Neural crest cell (in vitro differentiated cells): ENCODE data around the gene RRP8. TPM values are rescaled to one million over a fixed set of nuclear protein-coding genes. Genes with fewer than 3 reads are reported as not detected.

Experiments
- DNase-seq: peaks from one replicate; pipeline ENCODE4 v3.0.0; 2021; ENCODE audit warnings: low read depth, mixed read lengths, low spot score
- H3K27ac Mint-ChIP-seq: one replicate; pipeline ENCODE4 v1.8.0; 2021; ENCODE audit warnings: mild to moderate bottlenecking, mixed read lengths; ENCODE audit not compliant: unreplicated experiment
- H3K27me3 Mint-ChIP-seq: 2 replicates; pipeline ENCODE4 v1.8.0; 2021; ENCODE audit warnings: low read depth, mild to moderate bottlenecking, mixed read lengths
- H3K36me3 Mint-ChIP-seq: 2 replicates; pipeline ENCODE4 v1.8.0; 2021; ENCODE audit warnings: low read depth, mild to moderate bottlenecking, mixed read lengths
- H3K4me1 Mint-ChIP-seq: 2 replicates; pipeline ENCODE4 v1.8.0; 2021; ENCODE audit warnings: mixed read lengths
- H3K4me3 Mint-ChIP-seq: one replicate; pipeline ENCODE4 v1.8.0; 2021; ENCODE audit warnings: mild to moderate bottlenecking, mixed read lengths
- H3K9me3 Mint-ChIP-seq: 2 replicates; pipeline ENCODE4 v1.8.0; 2021; ENCODE audit warnings: mixed read lengths
- CTCF ChIP-seq: fragments of 200-600 bp; sonication (generic); conservative IDR thresholded peaks from 2 replicates; pipeline ENCODE4 v1.5.0; 2021; ENCODE audit warnings: antibody characterized with exemption, mild to moderate bottlenecking
- total RNA-seq: library from RNA; stranded (reverse); gene quantifications from 2 replicates; pipeline ENCODE4 v1.2.1, GENCODE V29; 2021

RRP8 gene
- total RNA-seq, 1 donor from 2014 or later = 22.5 TPM

GRCh38 chr11:6614446-6614845 lies 11.0 kb upstream of the RRP8 start:
- DNase-seq = no peak
- peaks cover 13% of the 10 kb centered on the region for H3K4me1 Mint-ChIP-seq
- no peaks in the 10 kb centered on the region for H3K27me3 Mint-ChIP-seq

GRCh38 chr11:6613496-6613895 lies 10.1 kb upstream of the RRP8 start:
- TF ChIP-seq CTCF = no peak
- no peaks in the 10 kb centered on the region for H3K9me3 Mint-ChIP-seq
- peaks cover 10% of the 10 kb centered on the region for H3K36me3 Mint-ChIP-seq
- no peak overlapping the region for H3K4me3 Mint-ChIP-seq
- H3K27ac Mint-ChIP-seq = no peak overlapping the region
- peaks cover 13% of the 10 kb centered on the region for H3K4me1 Mint-ChIP-seq
- DNase-seq = no peak
- H3K27me3 Mint-ChIP-seq = no peaks in the 10 kb centered on the region

More at GRCh38 chr11:6614446-6614845, 11.0 kb upstream of the RRP8 start:
- H3K36me3 Mint-ChIP-seq = peaks cover 10% of the 10 kb centered on the region
- H3K27ac Mint-ChIP-seq = no peak overlapping the region
- peak overlapping the region; percentile 33 for H3K4me3 Mint-ChIP-seq
- no peak for TF ChIP-seq CTCF
- H3K9me3 Mint-ChIP-seq = no peaks in the 10 kb centered on the region

GRCh38 chr11:6612213-6613041 lies 9.0 kb upstream of the RRP8 start, which contains the start of gene TAF10:
Gene TAF10 (minus strand): TSS chr11:6612216. CDS start chr11:6612189, 27 bp downstream.
- H3K4me1 Mint-ChIP-seq = peaks cover 16% of the 10 kb centered on the region
- peaks cover 10% of the 10 kb centered on the region for H3K36me3 Mint-ChIP-seq
- no peaks in the 10 kb centered on the region for H3K27me3 Mint-ChIP-seq
- peak within 1 kb of the TSS; percentile 74 for H3K27ac Mint-ChIP-seq
- peak; percentile 63 for TF ChIP-seq CTCF
- DNase-seq = peak; percentile 91
- peak within 1 kb of the TSS; percentile 88 for H3K4me3 Mint-ChIP-seq
- H3K9me3 Mint-ChIP-seq = no peaks in the 10 kb centered on the region

- H3K27me3 Mint-ChIP-seq = no peaks in the 10 kb centered on the region
- H3K4me3 Mint-ChIP-seq = peak overlapping the region; percentile 88
- H3K4me1 Mint-ChIP-seq = peaks cover 22% of the 10 kb centered on the region
- no peak for DNase-seq
- H3K27ac Mint-ChIP-seq = no peak overlapping the region
- no peak for TF ChIP-seq CTCF
- peaks cover 10% of the 10 kb centered on the region for H3K36me3 Mint-ChIP-seq
- no peaks in the 10 kb centered on the region for H3K9me3 Mint-ChIP-seq
Measured at GRCh38 chr11:6611963-6612212, 8.5 kb upstream of the RRP8 start.

- Mint-ChIP-seq H3K4me1 (peaks cover 27% of the 10 kb centered on the region), H3K27ac (peak overlapping the region; percentile 74), H3K27me3 (no peaks in the 10 kb centered on the region), H3K4me3 (peak overlapping the region; percentile 88), H3K9me3 (no peaks in the 10 kb centered on the region), H3K36me3 (peaks cover 10% of the 10 kb centered on the region)
- no peak for DNase-seq
- TF ChIP-seq CTCF = no peak
Measured at GRCh38 chr11:6611092-6611962, 7.9 kb upstream of the RRP8 start.
